RWPE2 (cell line): ENCODE results near the gene SHISA3.

Experiments used
- ATAC-seq: fragments of 200-7000 bp; cut with Tn5 transposase; 3 replicates; pipeline ENCODE4 v1.9.1; 2021; ENCODE audit warnings: low read depth
- DNase-seq: peaks from one replicate; pipeline ENCODE4 v3.0.0-alpha.2; 2020; ENCODE audit warnings: low spot score
- H3K27ac ChIP-seq: fragments of 450-650 bp; 2 replicates; pipeline ENCODE4 v1.5.1; 2017; ENCODE audit warnings: mild to moderate bottlenecking; ENCODE audit not compliant: poor library complexity, severe bottlenecking
- H3K27me3 ChIP-seq: fragments of 250-450 bp; sonication (Bioruptor Pico); 2 replicates; pipeline ENCODE4 v1.5.1; 2021; ENCODE audit warnings: mild to moderate bottlenecking, moderate library complexity; ENCODE audit not compliant: insufficient read depth, poor library complexity, severe bottlenecking
- H3K36me3 ChIP-seq: fragments of 250-450 bp; sonication (Bioruptor Pico); 2 replicates; pipeline ENCODE4 v1.5.1; 2020; ENCODE audit warnings: low read depth, mild to moderate bottlenecking, moderate library complexity
- H3K4me1 ChIP-seq: fragments of 250-450 bp; sonication (Bioruptor Pico); 2 replicates; pipeline ENCODE4 v1.5.1; 2021; ENCODE audit warnings: mild to moderate bottlenecking, moderate library complexity; ENCODE audit not compliant: insufficient read depth, poor library complexity, severe bottlenecking
- H3K4me3 ChIP-seq: fragments of 250-450 bp; sonication (Bioruptor Pico); 2 replicates; pipeline ENCODE4 v1.5.1; 2021; ENCODE audit warnings: mild to moderate bottlenecking, moderate library complexity; ENCODE audit not compliant: severe bottlenecking
- H3K9me3 ChIP-seq: fragments of 250-450 bp; sonication (Bioruptor Pico); 2 replicates; pipeline ENCODE4 v1.5.1; 2021; ENCODE audit warnings: mild to moderate bottlenecking, moderate library complexity; ENCODE audit not compliant: severe bottlenecking
- TF ChIP-seq, protein P1 (sequence below): fragments of 450-650 bp; IDR thresholded peaks from one replicate; pipeline ENCODE4 v1.5.1; 2017; ENCODE audit warnings: mild to moderate bottlenecking, moderate library complexity; ENCODE audit not compliant: poor library complexity, severe bottlenecking

Gene SHISA3

DNA sequence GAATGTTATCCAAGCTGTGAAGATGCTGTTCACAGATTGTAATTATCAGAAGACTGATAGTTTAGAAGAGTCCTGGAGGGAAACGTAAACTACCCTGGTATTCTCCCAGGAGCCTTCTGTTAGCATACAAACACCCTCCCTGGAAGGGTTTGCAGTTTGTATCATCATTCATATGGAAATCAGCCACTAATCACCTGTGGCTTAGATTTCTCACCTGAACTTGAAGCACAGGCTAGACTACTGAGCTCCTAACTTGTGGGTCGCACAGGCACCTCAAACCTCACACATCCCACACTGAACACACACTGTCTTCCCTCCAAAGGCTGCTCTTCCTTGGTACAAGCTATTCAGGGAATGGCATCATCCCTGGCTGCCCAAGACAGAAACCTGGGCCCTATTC is 30.7 kb downstream of the SHISA3 start:
- Histone ChIP-seq H3K4me1 (no peaks in the 10 kb centered on the region), H3K36me3 (no peaks in the 10 kb centered on the region), H3K27me3 (no peaks in the 10 kb centered on the region), H3K4me3 (no peak overlapping the region), H3K9me3 (no peaks in the 10 kb centered on the region), H3K27ac (no peak overlapping the region)
- DNase-seq: no peak
- no peak for ATAC-seq
- TF ChIP-seq, protein P1, sequence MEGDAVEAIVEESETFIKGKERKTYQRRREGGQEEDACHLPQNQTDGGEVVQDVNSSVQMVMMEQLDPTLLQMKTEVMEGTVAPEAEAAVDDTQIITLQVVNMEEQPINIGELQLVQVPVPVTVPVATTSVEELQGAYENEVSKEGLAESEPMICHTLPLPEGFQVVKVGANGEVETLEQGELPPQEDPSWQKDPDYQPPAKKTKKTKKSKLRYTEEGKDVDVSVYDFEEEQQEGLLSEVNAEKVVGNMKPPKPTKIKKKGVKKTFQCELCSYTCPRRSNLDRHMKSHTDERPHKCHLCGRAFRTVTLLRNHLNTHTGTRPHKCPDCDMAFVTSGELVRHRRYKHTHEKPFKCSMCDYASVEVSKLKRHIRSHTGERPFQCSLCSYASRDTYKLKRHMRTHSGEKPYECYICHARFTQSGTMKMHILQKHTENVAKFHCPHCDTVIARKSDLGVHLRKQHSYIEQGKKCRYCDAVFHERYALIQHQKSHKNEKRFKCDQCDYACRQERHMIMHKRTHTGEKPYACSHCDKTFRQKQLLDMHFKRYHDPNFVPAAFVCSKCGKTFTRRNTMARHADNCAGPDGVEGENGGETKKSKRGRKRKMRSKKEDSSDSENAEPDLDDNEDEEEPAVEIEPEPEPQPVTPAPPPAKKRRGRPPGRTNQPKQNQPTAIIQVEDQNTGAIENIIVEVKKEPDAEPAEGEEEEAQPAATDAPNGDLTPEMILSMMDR: no peak

DNA sequence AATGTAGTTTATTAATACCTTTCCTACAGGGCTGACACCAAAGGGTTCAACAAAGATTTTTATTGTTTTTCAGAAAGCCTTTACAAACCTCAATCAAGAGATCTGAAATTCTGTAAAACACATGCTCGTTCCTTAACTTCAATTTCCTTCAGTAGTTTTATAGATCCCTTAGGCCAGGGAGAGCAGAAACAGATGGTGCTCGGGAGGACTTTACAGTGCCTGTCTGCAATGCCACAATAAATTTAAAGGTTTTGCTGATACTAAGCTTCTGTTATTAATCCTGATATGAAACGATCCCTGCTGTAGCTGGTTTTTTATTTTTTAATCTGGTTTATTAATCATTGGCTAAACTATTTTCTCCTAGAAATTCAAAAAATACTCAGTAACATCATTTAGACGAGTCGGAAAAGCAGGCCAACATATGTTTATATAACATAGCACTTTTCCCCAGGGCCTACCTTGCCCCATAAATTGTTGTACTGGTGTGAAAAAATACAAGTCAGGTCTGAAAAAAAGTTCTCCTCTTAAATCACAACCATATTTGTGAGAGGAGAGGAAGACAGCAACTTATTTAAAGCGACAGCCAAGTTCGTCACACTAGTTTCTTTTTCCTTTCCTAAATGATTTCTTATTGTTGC is 39.8 kb downstream of the SHISA3 start:
- DNase-seq: no peak
- TF ChIP-seq, protein P1: no peak
- H3K27me3 ChIP-seq: no peaks in the 10 kb centered on the region
- H3K27ac ChIP-seq: no peak overlapping the region
- no peak for ATAC-seq
- no peaks in the 10 kb centered on the region for H3K4me1 ChIP-seq
- no peaks in the 10 kb centered on the region for H3K9me3 ChIP-seq
- no peaks in the 10 kb centered on the region for H3K36me3 ChIP-seq
- H3K4me3 ChIP-seq: no peak overlapping the region

DNA sequence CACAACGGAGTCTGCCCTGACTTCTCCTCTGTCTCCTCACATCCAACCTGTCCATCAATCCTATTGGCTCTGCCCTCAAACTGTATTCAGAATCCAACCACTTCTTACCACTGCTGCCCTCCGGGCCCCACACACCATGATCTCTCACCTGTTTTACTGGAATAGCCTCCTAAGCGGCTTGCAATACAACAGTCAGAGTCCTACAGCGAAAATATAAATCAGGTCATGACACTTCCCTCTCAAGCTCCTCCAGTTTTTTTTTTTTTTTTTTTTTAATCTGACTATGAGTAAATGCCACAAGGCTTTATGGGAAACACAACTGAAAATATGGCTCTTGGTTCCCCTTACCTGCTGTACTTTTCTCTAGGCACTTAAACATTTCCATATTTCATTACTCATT is 42.8 kb downstream of the SHISA3 start:
- H3K9me3 ChIP-seq: no peaks in the 10 kb centered on the region
- TF ChIP-seq, protein P1: no peak
- ATAC-seq (no peak), DNase-seq (no peak)
- no peaks in the 10 kb centered on the region for H3K36me3 ChIP-seq
- H3K4me3 ChIP-seq: no peak overlapping the region
- H3K27me3 ChIP-seq: no peaks in the 10 kb centered on the region
- no peaks in the 10 kb centered on the region for H3K4me1 ChIP-seq
- no peak overlapping the region for H3K27ac ChIP-seq

DNA sequence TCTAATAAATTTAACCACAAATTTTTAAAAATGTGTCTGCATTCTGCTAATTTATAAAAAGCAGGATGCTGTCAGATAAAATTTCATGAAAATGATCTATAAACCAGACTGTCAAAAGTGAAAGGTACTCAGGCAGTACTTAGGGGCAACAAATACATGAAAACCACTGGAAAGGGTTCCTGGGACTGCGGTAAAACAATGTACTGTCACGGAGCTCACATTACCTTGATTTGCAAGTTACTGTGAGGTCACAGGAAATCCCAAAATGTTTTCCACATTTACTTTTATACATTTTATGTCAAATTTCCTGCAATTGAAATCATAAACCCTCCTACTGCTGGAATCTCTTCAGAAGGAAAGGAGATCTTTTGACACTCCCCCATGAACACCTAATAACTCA is 45.3 kb downstream of the SHISA3 start:
- Histone ChIP-seq H3K4me1 (no peaks in the 10 kb centered on the region), H3K4me3 (no peak overlapping the region), H3K36me3 (no peaks in the 10 kb centered on the region), H3K9me3 (no peaks in the 10 kb centered on the region), H3K27ac (no peak overlapping the region), H3K27me3 (no peaks in the 10 kb centered on the region)
- DNase-seq (no peak), ATAC-seq (no peak)
- TF ChIP-seq, protein P1: no peak

DNA sequence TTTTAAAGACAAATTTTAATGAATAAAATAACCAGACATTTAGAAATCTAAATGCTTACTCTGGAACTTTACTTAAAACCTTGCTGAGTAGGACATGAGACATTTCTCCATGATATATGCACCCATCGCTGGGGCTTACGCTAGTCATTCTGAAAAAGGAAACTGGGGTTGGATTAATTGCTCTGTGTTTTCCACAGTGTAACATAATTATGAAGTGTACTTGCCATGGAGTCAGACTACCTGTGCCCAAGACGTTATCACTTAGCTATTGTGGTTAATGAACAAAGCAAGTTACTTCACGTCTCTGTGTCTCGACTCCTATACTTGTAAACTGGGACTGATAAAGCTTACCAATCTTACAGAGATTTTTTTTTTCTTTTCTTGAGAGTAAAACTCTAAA is 47.8 kb downstream of the SHISA3 start:
- no peak for ATAC-seq
- TF ChIP-seq, protein P1: no peak

More for the DNA sequence above, 47.8 kb downstream of the SHISA3 start:
- no peak overlapping the region for H3K4me3 ChIP-seq
- no peaks in the 10 kb centered on the region for H3K9me3 ChIP-seq
- H3K27ac ChIP-seq: no peak overlapping the region
- no peaks in the 10 kb centered on the region for H3K4me1 ChIP-seq
- no peaks in the 10 kb centered on the region for H3K27me3 ChIP-seq
- DNase-seq: no peak
- H3K36me3 ChIP-seq: no peaks in the 10 kb centered on the region
